Activated T-helper 1 cell treated with anti-CD3 and anti-CD28 coated beads, Interleukin-2, amount 50 U/mL, for 16 hours (primary cell): ENCODE data around the gene UBE2Z.

ENCODE experiments used
- DNase-seq, 2 donors: peaks; one replicate each; pipeline ENCODE4 v3.0.0-alpha.2; 2020; ENCODE audit warnings: low read depth in 1 of 2, low spot score in 1 of 2

The UBE2Z gene

GRCh38 chr17:48954300-48954755 is 46.1 kb downstream of the UBE2Z start:
- no peak for DNase-seq

GRCh38 chr17:48960834-48961515 is 52.8 kb downstream of the UBE2Z start:
- DNase-seq, result no peak

- no peak for DNase-seq
These were observed 53.5 kb downstream of the UBE2Z start for GRCh38 chr17:48961516-48962233.

GRCh38 chr17:48970224-48970623 is 62.0 kb downstream of the UBE2Z start:
- no peak for DNase-seq

- DNase-seq, result no peak
These were observed 62.9 kb downstream of the UBE2Z start for GRCh38 chr17:48970865-48971687.

- no peak for DNase-seq
These were observed 64.5 kb downstream of the UBE2Z start for GRCh38 chr17:48972749-48973097.

- DNase-seq, result no peak
These were observed 65.6 kb downstream of the UBE2Z start for GRCh38 chr17:48973806-48974205.
